Measurements from ENCODE around the gene LAMB1. TPM values are rescaled to one million over a fixed set of nuclear protein-coding genes. Genes with fewer than 3 reads are reported as not detected.

Gene LAMB1
- total and polyA plus RNA-seq, 2 of the 13 experiments (the other 11 are each of a cell fraction or from before 2014, with no cell fraction given), result 109 to 124 TPM

GRCh38 chr7:108026116-108026515 is 23.2 kb upstream of the LAMB1 start:
- TF ChIP-seq ZNF598 (CRISPR knock-in tag; IDR thresholded peaks at IDR 0.05; ENCODE audit: borderline replicate concordance), result no peak
- TF ChIP-seq MED13 (CRISPR knock-in tag; IDR thresholded peaks at IDR 0.05), result no peak
- no peak for TF ChIP-seq MEIS1 (CRISPR knock-in tag; IDR thresholded peaks at IDR 0.05; ENCODE audit: borderline replicate concordance)
- TF ChIP-seq HMG20A (CRISPR knock-in tag; IDR thresholded peaks at IDR 0.05; ENCODE audit: borderline replicate concordance), result no peak
- TF ChIP-seq ZNF816 (CRISPR knock-in tag; IDR thresholded peaks at IDR 0.05; ENCODE audit: borderline replicate concordance), result no peak
- TF ChIP-seq RNF2 (conservative IDR thresholded peaks at IDR 0.05; ENCODE audit: low read depth), result no peak
- no peak for TF ChIP-seq SRY (CRISPR knock-in tag; IDR thresholded peaks at IDR 0.05)
- no peak for TF ChIP-seq ZNF883 (CRISPR knock-in tag; IDR thresholded peaks at IDR 0.05; ENCODE audit: not compliant biosample characterization)
- TF ChIP-seq SAP130 (CRISPR knock-in tag; IDR thresholded peaks at IDR 0.05; ENCODE audit: low read depth), result no peak
- no peak for TF ChIP-seq MLLT10 (CRISPR knock-in tag; IDR thresholded peaks at IDR 0.05)
- no peak for TF ChIP-seq ZBTB1 (CRISPR knock-in tag; IDR thresholded peaks at IDR 0.05; ENCODE audit: borderline replicate concordance)
- Histone ChIP-seq H3K4me2 (ENCODE audit: low read depth, low read length) (no peak overlapping the region), H3K36me3 (replicated peaks in 1 of 2; ENCODE audit: control insufficient read depth in 1 of 2, insufficient read depth in 2 of 2, low read length in 2 of 2) (no peaks in the 10 kb centered on the region), H3K9me3 (ENCODE audit: low read length) (no peaks in the 10 kb centered on the region), H3K4me3 (replicated peaks in 1 of 3; ENCODE audit: insufficient read depth in 1 of 3, low read depth in 2 of 3, low read length in 3 of 3) (no peak overlapping the region), H2AFZ (ENCODE audit: low read length) (no peak overlapping the region), H3K4me1 (ENCODE audit: insufficient read depth, low read length) (peaks cover 22% of the 10 kb centered on the region), H4K20me1 (ENCODE audit: insufficient read depth, low read length) (no peaks in the 10 kb centered on the region), H3K27me3 (ENCODE audit: control insufficient read depth in 1 of 2, insufficient read depth in 2 of 2, low read length in 2 of 2) (peaks cover 0 to 36% of the 10 kb centered on the region in 2 experiments; a peak in 3 of 5 replicates), H3K9ac (ENCODE audit: insufficient read depth, low read depth, low read length) (no peak overlapping the region), H3K79me2 (ENCODE audit: insufficient read depth, low read length) (no peaks in the 10 kb centered on the region), H3K27ac (ENCODE audit: extremely low read length, insufficient read depth, low read length) (no peak overlapping the region)
- 37% methylated on average over 5 of the region's 5 CpGs for WGBS (ENCODE audit: low lambda C conversion rate)
- ChIA-PET POLR2A (no interaction called here), CTCF (ENCODE audit: low intra/inter-chr PET ratio, low total read pairs) (no interaction called here)
- no TSS peak for BruUV-seq (replicated peaks)
- in situ Hi-C loops (cut with HindIII; ENCODE audit: extremely low pct_ligation_motif_present, low pct_unique_long_range_greater_than_20kb) (no loop called here), intact Hi-C loops (cut with micrococcal nuclease; ENCODE audit: unreplicated experiment) (no loop called here)
- no peak for FAIRE-seq
- no peak for DNase-seq (ENCODE audit: low spot score)
- ATAC-seq, result no peak

GRCh38 chr7:108024538-108024937 is 21.6 kb upstream of the LAMB1 start:
- H3K9me3 ChIP-seq (ENCODE audit: low read length), result no peaks in the 10 kb centered on the region
- H3K79me2 ChIP-seq (ENCODE audit: insufficient read depth, low read length), result no peaks in the 10 kb centered on the region
- H2AFZ ChIP-seq (ENCODE audit: low read length), result no peak overlapping the region
- no peak overlapping the region for H3K9ac ChIP-seq (ENCODE audit: insufficient read depth, low read depth, low read length)
- no peaks in the 10 kb centered on the region for H3K36me3 ChIP-seq (replicated peaks in 1 of 2; ENCODE audit: control insufficient read depth in 1 of 2, insufficient read depth in 2 of 2, low read length in 2 of 2)
- TF ChIP-seq RXRB (CRISPR knock-in tag; IDR thresholded peaks at IDR 0.05; ENCODE audit: borderline replicate concordance), result no peak
- ATAC-seq (no peak), FAIRE-seq (no peak), DNase-seq (ENCODE audit: low spot score) (no peak)
- in situ Hi-C loops (cut with HindIII; ENCODE audit: extremely low pct_ligation_motif_present, low pct_unique_long_range_greater_than_20kb) (no loop called here), intact Hi-C loops (cut with micrococcal nuclease; ENCODE audit: unreplicated experiment) (no loop called here)
- H3K4me3 ChIP-seq (replicated peaks in 1 of 3; ENCODE audit: insufficient read depth in 1 of 3, low read depth in 2 of 3, low read length in 3 of 3), result no peak overlapping the region
- H3K27me3 ChIP-seq (ENCODE audit: control insufficient read depth in 1 of 2, insufficient read depth in 2 of 2, low read length in 2 of 2), result peaks cover 0 to 33% of the 10 kb centered on the region in 2 experiments; a peak in 3 of 5 replicates
- peaks cover 10% of the 10 kb centered on the region for H3K4me1 ChIP-seq (ENCODE audit: insufficient read depth, low read length)
- ChIA-PET CTCF (ENCODE audit: low intra/inter-chr PET ratio, low total read pairs) (no interaction called here), POLR2A (no interaction called here)
- H4K20me1 ChIP-seq (ENCODE audit: insufficient read depth, low read length), result no peaks in the 10 kb centered on the region
- no peak overlapping the region for H3K4me2 ChIP-seq (ENCODE audit: low read depth, low read length)
- H3K27ac ChIP-seq (ENCODE audit: extremely low read length, insufficient read depth, low read length), result no peak overlapping the region
- WGBS (ENCODE audit: low lambda C conversion rate), result 66% methylated on average over 6 of the region's 6 CpGs
- no TSS peak for BruUV-seq (replicated peaks)

Measured in HepG2 (cell line).